CD4-positive, alpha-beta T cell treated with Interleukin-10 for 1 hour (primary cell): ENCODE results near the gene NELFA.
"Not testable (repeated sequence)": the region's sequence is repeated elsewhere in the genome, so short reads cannot be mapped to it uniquely, and the experiment has no call there.

Experiments used
- DNase-seq: peaks from one replicate; pipeline ENCODE4 v3.0.0-alpha.2; 2020

Gene NELFA

GRCh38 chr4:2040391-2041238 is 31.8 kb upstream of the NELFA start:
- peak; percentile 11 for DNase-seq

- no peak for DNase-seq
These were observed 28.1 kb upstream of the NELFA start for GRCh38 chr4:2036866-2037265.

GRCh38 chr4:2036327-2036726 is 27.6 kb upstream of the NELFA start:
- DNase-seq: no peak

- not testable (repeated sequence) for DNase-seq
These were observed 22.4 kb upstream of the NELFA start for GRCh38 chr4:2031161-2031560.

GRCh38 chr4:2027120-2027519 is 18.3 kb upstream of the NELFA start:
- DNase-seq: not testable (repeated sequence)

- DNase-seq: no peak
These were observed 17.0 kb upstream of the NELFA start for GRCh38 chr4:2025817-2026216.

GRCh38 chr4:2024683-2025082 is 15.9 kb upstream of the NELFA start:
- DNase-seq: no peak

- DNase-seq: not testable (repeated sequence)
These were observed 12.7 kb upstream of the NELFA start for GRCh38 chr4:2021358-2022018.

GRCh38 chr4:2015008-2015407 is 6.2 kb upstream of the NELFA start:
- DNase-seq: no peak

- DNase-seq: no peak
These were observed 2.8 kb upstream of the NELFA start for GRCh38 chr4:2011583-2011982.

- DNase-seq: peak; percentile 68
These were observed 968 bp upstream of the NELFA start for GRCh38 chr4:2009651-2010233.

GRCh38 chr4:2008671-2008920 is 178 bp downstream of the NELFA start:
- DNase-seq: no peak

- DNase-seq: no peak
These were observed 737 bp downstream of the NELFA start for GRCh38 chr4:2007804-2008670.

- no peak for DNase-seq
These were observed 1.7 kb downstream of the NELFA start for GRCh38 chr4:2006956-2007653.

- DNase-seq: no peak
These were observed 2.4 kb downstream of the NELFA start for GRCh38 chr4:2006367-2006766.

- DNase-seq: not testable (repeated sequence)
These were observed 5.4 kb downstream of the NELFA start for GRCh38 chr4:2003361-2003760.

GRCh38 chr4:1999308-1999707 is 9.5 kb downstream of the NELFA start:
- DNase-seq: not testable (repeated sequence)

GRCh38 chr4:1998296-1998695 is 10.5 kb downstream of the NELFA start:
- no peak for DNase-seq

GRCh38 chr4:1997712-1998111 is 11.1 kb downstream of the NELFA start:
- DNase-seq: no peak

- DNase-seq: no peak
These were observed 11.7 kb downstream of the NELFA start for GRCh38 chr4:1996866-1997611.

- DNase-seq: no peak
These were observed 13.8 kb downstream of the NELFA start for GRCh38 chr4:1994938-1995337.
